LNCAP (cell line): Measurements from ENCODE around the gene RRAD.

ENCODE experiments used
- TF ChIP-seq, protein P1 (sequence below): fragments of 450-650 bp; IDR thresholded peaks from 2 replicates; pipeline ENCODE4 v1.5.1; 2017; ENCODE audit warnings: mild to moderate bottlenecking

Gene RRAD

DNA sequence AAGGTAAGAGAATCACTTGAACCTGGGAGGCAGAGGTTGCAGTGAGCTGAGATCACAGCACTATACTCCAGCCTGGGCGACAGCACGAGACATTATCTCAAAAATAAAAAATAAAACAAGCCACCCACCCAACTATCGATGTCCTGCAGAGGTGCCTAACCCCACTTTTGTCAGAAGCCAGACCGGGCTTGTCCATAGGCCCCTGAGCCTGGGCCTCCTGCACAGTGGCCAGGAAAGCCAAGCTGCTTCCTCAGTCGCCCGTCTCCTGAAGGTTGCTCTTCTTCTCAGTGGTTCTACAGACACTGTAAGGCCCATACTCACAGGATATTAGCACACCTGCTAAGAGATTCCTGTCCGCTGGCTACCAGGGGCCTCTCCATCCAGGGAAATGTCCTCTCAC is 21.2 kb upstream of the RRAD start:
- TF ChIP-seq, protein P1, sequence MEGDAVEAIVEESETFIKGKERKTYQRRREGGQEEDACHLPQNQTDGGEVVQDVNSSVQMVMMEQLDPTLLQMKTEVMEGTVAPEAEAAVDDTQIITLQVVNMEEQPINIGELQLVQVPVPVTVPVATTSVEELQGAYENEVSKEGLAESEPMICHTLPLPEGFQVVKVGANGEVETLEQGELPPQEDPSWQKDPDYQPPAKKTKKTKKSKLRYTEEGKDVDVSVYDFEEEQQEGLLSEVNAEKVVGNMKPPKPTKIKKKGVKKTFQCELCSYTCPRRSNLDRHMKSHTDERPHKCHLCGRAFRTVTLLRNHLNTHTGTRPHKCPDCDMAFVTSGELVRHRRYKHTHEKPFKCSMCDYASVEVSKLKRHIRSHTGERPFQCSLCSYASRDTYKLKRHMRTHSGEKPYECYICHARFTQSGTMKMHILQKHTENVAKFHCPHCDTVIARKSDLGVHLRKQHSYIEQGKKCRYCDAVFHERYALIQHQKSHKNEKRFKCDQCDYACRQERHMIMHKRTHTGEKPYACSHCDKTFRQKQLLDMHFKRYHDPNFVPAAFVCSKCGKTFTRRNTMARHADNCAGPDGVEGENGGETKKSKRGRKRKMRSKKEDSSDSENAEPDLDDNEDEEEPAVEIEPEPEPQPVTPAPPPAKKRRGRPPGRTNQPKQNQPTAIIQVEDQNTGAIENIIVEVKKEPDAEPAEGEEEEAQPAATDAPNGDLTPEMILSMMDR, result no peak

DNA sequence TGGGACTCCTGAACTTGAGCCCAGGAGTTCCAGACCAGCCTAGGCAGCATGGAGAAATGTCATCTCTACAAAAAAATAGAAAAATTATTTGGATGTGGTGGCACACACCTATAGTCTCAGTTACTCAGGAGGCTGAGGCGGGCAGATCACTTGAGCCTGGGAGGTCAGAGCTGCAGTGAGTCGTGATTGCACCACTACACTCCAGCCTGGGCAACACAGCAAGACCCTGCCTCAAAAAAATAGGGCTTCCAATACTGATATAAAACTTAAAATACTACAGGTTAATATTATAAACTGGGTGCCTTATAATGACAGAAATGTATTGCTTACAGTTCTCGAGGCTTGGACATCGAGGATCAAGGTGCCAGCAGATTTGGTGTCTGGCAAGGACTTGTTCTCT is 20.6 kb upstream of the RRAD start:
- TF ChIP-seq, protein P1, result no peak

DNA sequence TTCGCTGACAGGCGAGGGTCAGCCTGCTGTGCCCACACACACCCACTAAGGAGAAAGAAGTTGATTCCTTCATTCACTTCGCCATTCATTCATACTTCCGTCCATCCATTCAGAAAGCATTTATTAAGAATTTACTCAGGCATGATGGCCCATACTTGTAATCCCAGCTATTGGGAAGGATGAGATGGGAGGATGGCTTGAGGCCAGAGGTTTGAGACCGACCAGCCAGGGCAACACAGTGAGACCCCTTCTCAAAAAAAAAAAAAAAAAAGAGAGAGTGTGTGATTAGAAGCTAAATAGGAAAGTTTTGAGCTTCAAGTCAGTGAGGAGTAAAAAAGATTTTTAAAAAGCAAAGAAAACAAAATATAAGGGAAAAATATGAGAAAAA is 18.7 kb upstream of the RRAD start:
- TF ChIP-seq, protein P1, result no peak

DNA sequence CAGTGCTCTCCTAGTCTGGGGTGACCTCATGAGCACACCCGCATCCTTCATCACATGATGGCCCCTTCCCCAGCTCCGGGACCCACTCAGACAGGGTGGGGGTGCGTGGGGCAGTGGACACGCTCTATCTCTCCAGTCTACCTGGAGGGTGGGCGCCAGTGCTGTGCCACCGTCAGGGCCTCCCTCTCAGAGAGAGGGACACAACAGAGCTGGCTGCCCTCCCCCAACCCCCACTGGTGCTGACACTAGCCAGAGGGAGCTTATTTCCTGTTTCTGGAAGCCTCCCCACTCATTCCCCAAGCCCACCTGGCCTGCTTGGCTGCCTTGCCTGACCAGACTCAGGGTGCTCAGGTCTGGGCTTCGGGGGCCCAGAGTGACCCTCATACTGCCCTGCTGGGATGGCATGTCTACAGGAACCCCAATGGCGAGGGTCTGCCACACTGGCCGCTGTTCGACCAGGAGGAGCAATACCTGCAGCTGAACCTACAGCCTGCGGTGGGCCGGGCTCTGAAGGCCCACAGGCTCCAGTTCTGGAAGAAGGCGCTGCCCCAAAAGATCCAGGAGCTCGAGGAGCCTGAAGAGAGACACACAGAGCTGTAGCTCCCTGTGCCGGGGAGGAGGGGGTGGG is 18.2 kb upstream of the RRAD start:
- TF ChIP-seq, protein P1, result no peak

DNA sequence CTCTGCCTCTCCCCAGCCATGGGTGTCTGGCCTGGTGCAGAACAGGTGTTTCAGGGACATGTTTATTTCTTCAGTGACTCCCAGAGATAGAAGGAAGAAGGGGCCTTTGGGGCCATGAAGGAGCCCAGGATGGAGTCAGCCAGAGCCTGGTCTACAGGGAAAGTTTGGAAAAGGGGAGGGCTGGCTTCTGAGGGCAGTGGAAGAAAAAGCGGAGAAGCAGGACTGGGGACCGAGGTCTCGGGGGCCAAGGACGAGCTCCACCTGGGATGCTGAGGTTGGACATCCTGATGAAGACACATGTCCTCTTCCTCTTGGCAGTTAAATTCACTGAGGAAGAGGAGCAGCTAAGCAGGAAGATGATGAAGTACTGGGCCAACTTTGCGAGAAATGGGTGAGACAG is 17.6 kb upstream of the RRAD start:
- TF ChIP-seq, protein P1, result no peak

DNA sequence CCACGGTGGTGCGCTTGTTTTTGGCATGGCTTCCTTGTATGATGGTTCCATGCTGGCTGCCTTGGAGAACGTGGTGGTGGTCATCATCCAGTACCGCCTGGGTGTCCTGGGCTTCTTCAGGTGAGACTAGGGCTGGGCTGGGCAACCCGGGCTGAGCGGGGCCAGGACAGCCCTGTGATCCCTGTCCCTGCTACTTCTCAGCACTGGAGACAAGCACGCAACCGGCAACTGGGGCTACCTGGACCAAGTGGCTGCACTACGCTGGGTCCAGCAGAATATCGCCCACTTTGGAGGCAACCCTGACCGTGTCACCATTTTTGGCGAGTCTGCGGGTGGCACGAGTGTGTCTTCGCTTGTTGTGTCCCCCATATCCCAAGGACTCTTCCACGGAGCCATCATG is 14.9 kb upstream of the RRAD start:
- TF ChIP-seq, protein P1, result no peak

DNA sequence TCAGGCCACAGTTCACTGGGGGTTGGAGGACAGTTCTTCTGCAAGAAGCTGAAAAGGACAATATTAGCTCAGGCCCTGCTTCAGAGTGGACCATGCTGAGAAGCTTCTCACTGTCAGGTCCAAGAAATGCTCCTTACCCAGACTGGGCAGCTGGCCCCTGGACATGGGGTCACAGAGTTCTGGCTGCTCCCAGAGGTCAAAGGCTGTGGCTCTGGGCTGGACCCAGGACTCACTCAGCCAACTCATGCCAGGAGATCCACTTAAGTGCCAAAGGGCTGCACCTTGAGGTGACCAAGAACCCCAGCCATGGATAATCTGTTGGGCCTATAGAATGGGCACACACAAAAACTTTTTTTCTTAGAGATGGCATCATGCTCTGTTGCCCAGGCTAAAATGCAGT is 14.0 kb upstream of the RRAD start:
- TF ChIP-seq, protein P1, result no peak
